Smooth muscle cell (in vitro differentiated cells): Measurements from ENCODE around the gene TRERF1. TPM values are rescaled to one million over a fixed set of nuclear protein-coding genes. Genes with fewer than 3 reads are reported as not detected.

Source experiments
- DNase-seq: peaks from one replicate; lab custom pipeline; 2025; ENCODE audit not compliant: unreplicated experiment; lab: John Stamatoyannopoulos, UW
- H2AFZ ChIP-seq: fragments of 200-600 bp; sonication (generic); 2 replicates; pipeline ENCODE4 v1.6.0; 2016; ENCODE audit warnings: antibody characterized with exemption, low read depth, mild to moderate bottlenecking
- H3F3A ChIP-seq: fragments of 200-600 bp; sonication (generic); 2 replicates; pipeline ENCODE4 v1.6.0; 2017; ENCODE audit warnings: antibody characterized with exemption, low read depth
- H3K27ac ChIP-seq: fragments of 200-600 bp; sonication (generic); 2 replicates; pipeline ENCODE4 v1.5.1; 2016; ENCODE audit warnings: low read depth, mild to moderate bottlenecking
- H3K27me3 ChIP-seq: fragments of 200-600 bp; sonication (generic); 2 replicates; pipeline ENCODE4 v1.6.1; 2016; ENCODE audit warnings: low read depth, mild to moderate bottlenecking
- H3K36me3 ChIP-seq: fragments of 200-600 bp; sonication (generic); 2 replicates; pipeline ENCODE4 v1.5.1; 2016; ENCODE audit warnings: low read depth
- H3K4me1 ChIP-seq: fragments of 200-600 bp; sonication (generic); 2 replicates; pipeline ENCODE4 v1.5.1; 2016; ENCODE audit warnings: low read depth
- H3K4me2 ChIP-seq: fragments of 200-600 bp; sonication (generic); 2 replicates; pipeline ENCODE4 v1.6.0; 2016; ENCODE audit warnings: mild to moderate bottlenecking
- H3K4me3 ChIP-seq: fragments of 200-600 bp; sonication (generic); 2 replicates; pipeline ENCODE4 v1.5.1; 2016; ENCODE audit warnings: mild to moderate bottlenecking
- H3K79me2 ChIP-seq: fragments of 200-600 bp; sonication (generic); 2 replicates; pipeline ENCODE4 v1.6.0; 2016; ENCODE audit warnings: low read depth, mild to moderate bottlenecking
- H3K9ac ChIP-seq: fragments of 200-600 bp; sonication (generic); 2 replicates; pipeline ENCODE4 v1.6.0; 2016; ENCODE audit warnings: low read depth
- H3K9me3 ChIP-seq: fragments of 200-600 bp; sonication (generic); replicated peaks from 2 replicates; pipeline ENCODE4 v1.5.1; 2016; ENCODE audit warnings: low read depth
- H4K20me1 ChIP-seq: fragments of 200-600 bp; sonication (generic); 2 replicates; pipeline ENCODE4 v1.6.0; 2016; ENCODE audit warnings: low read depth
- CTCF ChIP-seq: fragments of 200-600 bp; sonication (generic); IDR thresholded peaks from 2 replicates; pipeline ENCODE4 v1.5.1; 2017; ENCODE audit warnings: borderline replicate concordance, mild to moderate bottlenecking, antibody characterized with exemption; ENCODE audit not compliant: insufficient read depth, poor library complexity, severe bottlenecking
- WGBS: methylation state at CpG from one replicate; pipeline ENCODE4 v1.1.7; 2016; ENCODE audit warnings: low lambda C conversion rate; 5-methylcytosine and 5-hydroxymethylcytosine counted together
- polyA plus RNA-seq: library from polyadenylated mRNA; unstranded; fragments of >200 nt; fragmentation: Nextera tagmentation; extraction: Ambion mirVana; gene quantifications from 2 replicates; pipeline ENCODE4 v1.2.1, GENCODE V29; 2016
- total RNA-seq: library from RNA; depleted of rRNA; stranded (reverse); fragments of >200 nt; gene quantifications from 2 replicates; pipeline ENCODE4 v1.2.3, GENCODE V29; 2014

The TRERF1 gene
- total and polyA plus RNA-seq, 2 experiments from 2014 or later = 3.5 to 5.3 TPM

DNA sequence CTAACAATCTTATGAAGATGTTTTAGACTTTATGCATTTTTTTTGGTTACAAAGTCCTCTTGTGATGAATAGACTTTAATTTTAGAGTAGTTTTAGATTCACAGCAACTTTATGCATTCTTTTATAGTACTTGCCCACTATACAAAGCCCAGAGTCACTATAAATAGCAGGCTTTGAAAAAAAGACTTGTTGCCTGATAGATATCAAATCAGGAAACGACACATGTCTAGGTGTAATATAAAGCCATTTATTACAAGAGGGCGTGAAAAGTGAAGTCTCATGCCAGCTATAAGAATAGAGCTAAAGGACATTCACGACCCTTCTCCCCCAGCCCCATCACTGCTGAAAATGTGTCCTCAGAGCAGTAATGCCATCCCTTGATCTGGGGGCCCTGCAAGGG is 156.0 kb downstream of the TRERF1 start:
- H3K9me3 ChIP-seq = no peaks in the 10 kb centered on the region
- H3F3A ChIP-seq = no peaks in the 10 kb centered on the region
- H3K36me3 ChIP-seq = no peaks in the 10 kb centered on the region
- no peaks in the 10 kb centered on the region for H4K20me1 ChIP-seq
- no peaks in the 10 kb centered on the region for H3K4me1 ChIP-seq
- TF ChIP-seq CTCF = no peak
- no peak overlapping the region for H3K9ac ChIP-seq
- no peak overlapping the region for H3K4me3 ChIP-seq
- H3K27me3 ChIP-seq = no peaks in the 10 kb centered on the region
- H2AFZ ChIP-seq = no peak overlapping the region
- H3K4me2 ChIP-seq = no peak overlapping the region
- no peaks in the 10 kb centered on the region for H3K79me2 ChIP-seq
- no peak for DNase-seq
- H3K27ac ChIP-seq = no peak overlapping the region
- WGBS = 96% methylated on average over 3 of the region's 3 CpGs

- no peak overlapping the region for H3K9ac ChIP-seq
- no peak overlapping the region for H3K27ac ChIP-seq
- H3K9me3 ChIP-seq = no peaks in the 10 kb centered on the region
- H3F3A ChIP-seq = no peaks in the 10 kb centered on the region
- H2AFZ ChIP-seq = no peak overlapping the region
- WGBS = 89% methylated on average over 1 of the region's 1 CpG
- no peaks in the 10 kb centered on the region for H3K27me3 ChIP-seq
- no peaks in the 10 kb centered on the region for H3K36me3 ChIP-seq
- TF ChIP-seq CTCF = no peak
- no peaks in the 10 kb centered on the region for H3K79me2 ChIP-seq
- no peak overlapping the region for H3K4me3 ChIP-seq
- no peak overlapping the region for H3K4me2 ChIP-seq
- H4K20me1 ChIP-seq = no peaks in the 10 kb centered on the region
- no peak for DNase-seq
- H3K4me1 ChIP-seq = no peaks in the 10 kb centered on the region
These were observed 156.5 kb downstream of the TRERF1 start for GRCh38 chr6:42295181-42295580.

DNA sequence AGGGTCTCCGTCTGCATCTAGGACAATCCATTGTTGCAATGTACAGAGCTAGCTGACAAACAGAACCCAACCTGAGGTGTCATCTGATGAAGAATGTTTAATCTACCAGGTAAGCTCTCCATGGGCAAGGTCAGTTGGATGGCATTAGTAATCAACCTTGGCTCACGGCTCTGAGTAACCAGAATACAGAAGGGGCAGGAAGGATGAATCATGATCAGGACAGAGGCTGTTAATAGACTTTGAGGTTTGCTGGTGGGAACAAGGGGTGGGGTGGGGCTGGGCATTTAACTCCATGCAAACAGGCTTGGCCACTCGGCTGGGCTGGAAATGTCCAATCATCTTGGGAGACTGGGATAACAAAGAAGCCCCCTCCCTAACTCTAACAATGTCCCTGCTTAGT is 157.0 kb downstream of the TRERF1 start:
- no peaks in the 10 kb centered on the region for H3K27me3 ChIP-seq
- TF ChIP-seq CTCF = no peak
- no peak overlapping the region for H3K27ac ChIP-seq
- H3K36me3 ChIP-seq = no peaks in the 10 kb centered on the region
- no peak overlapping the region for H3K4me3 ChIP-seq
- H3K4me1 ChIP-seq = no peaks in the 10 kb centered on the region
- H3K9me3 ChIP-seq = no peaks in the 10 kb centered on the region
- DNase-seq = no peak
- H3K79me2 ChIP-seq = no peaks in the 10 kb centered on the region
- H3K9ac ChIP-seq = no peak overlapping the region
- WGBS = 52% methylated on average over 3 of the region's 3 CpGs
- no peak overlapping the region for H3K4me2 ChIP-seq
- H3F3A ChIP-seq = no peaks in the 10 kb centered on the region
- H4K20me1 ChIP-seq = no peaks in the 10 kb centered on the region
- no peak overlapping the region for H2AFZ ChIP-seq

- Histone ChIP-seq H4K20me1 (no peaks in the 10 kb centered on the region), H3K9ac (no peak overlapping the region), H3K4me1 (no peaks in the 10 kb centered on the region), H3K27me3 (no peaks in the 10 kb centered on the region), H3K9me3 (no peaks in the 10 kb centered on the region), H3K79me2 (no peaks in the 10 kb centered on the region), H3K36me3 (no peaks in the 10 kb centered on the region), H3K4me3 (no peak overlapping the region), H2AFZ (no peak overlapping the region), H3K27ac (no peak overlapping the region), H3K4me2 (no peak overlapping the region), H3F3A (no peaks in the 10 kb centered on the region)
- no peak for TF ChIP-seq CTCF
- DNase-seq = no peak
- 84% methylated on average over 5 of the region's 5 CpGs for WGBS
These were observed 158.2 kb downstream of the TRERF1 start for GRCh38 chr6:42293386-42293977.
